LNCAP (cell line): Measurements from ENCODE around the gene TMEM18.

Experiments
- TF ChIP-seq, protein P1 (sequence below): fragments of 450-650 bp; IDR thresholded peaks from 2 replicates; pipeline ENCODE4 v1.5.1; 2017; ENCODE audit warnings: mild to moderate bottlenecking

TMEM18 gene

GRCh38 chr2:648476-649424 is 28.5 kb downstream of the TMEM18 start:
- TF ChIP-seq, protein P1, sequence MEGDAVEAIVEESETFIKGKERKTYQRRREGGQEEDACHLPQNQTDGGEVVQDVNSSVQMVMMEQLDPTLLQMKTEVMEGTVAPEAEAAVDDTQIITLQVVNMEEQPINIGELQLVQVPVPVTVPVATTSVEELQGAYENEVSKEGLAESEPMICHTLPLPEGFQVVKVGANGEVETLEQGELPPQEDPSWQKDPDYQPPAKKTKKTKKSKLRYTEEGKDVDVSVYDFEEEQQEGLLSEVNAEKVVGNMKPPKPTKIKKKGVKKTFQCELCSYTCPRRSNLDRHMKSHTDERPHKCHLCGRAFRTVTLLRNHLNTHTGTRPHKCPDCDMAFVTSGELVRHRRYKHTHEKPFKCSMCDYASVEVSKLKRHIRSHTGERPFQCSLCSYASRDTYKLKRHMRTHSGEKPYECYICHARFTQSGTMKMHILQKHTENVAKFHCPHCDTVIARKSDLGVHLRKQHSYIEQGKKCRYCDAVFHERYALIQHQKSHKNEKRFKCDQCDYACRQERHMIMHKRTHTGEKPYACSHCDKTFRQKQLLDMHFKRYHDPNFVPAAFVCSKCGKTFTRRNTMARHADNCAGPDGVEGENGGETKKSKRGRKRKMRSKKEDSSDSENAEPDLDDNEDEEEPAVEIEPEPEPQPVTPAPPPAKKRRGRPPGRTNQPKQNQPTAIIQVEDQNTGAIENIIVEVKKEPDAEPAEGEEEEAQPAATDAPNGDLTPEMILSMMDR = no peak

- TF ChIP-seq, protein P1 = no peak
These were observed 29.4 kb downstream of the TMEM18 start for GRCh38 chr2:647691-648231.

GRCh38 chr2:647003-647560 is 30.1 kb downstream of the TMEM18 start:
- TF ChIP-seq, protein P1 = no peak

- TF ChIP-seq, protein P1 = no peak
These were observed 32.3 kb downstream of the TMEM18 start for GRCh38 chr2:644871-645270.

DNA sequence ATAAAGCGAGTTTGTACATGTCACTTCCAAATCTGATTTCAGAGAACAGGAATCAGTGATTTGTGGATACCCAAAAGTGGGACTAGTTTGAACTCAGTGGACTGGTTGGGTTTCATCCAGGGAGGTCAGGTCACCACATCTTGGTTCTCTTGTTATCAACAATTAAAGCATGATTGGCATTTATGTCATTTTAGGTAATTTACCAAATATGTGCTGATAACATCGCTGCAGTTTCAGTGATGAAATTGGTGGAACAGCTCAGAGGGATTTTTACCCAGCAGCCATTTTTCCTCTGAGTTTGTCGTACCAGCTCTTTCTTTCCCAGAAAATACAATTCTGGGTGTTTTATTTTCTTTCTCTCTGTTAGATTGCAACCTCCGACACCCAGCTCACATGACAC is 33.4 kb downstream of the TMEM18 start:
- TF ChIP-seq, protein P1 = no peak

- TF ChIP-seq, protein P1 = no peak
These were observed 33.9 kb downstream of the TMEM18 start for GRCh38 chr2:643334-643733.

- TF ChIP-seq, protein P1 = no peak
These were observed 35.1 kb downstream of the TMEM18 start for GRCh38 chr2:641872-642815.
